Rectal smooth muscle tissue (tissue), 1 donor: ENCODE results near the gene OXA1L.
"Not testable (repeated sequence)": the region's sequence is repeated elsewhere in the genome, so short reads cannot be mapped to it uniquely, and the experiment has no call there.

Experiments
- H3K27ac ChIP-seq: one replicate; pipeline ENCODE4 v1.7.0; 2013; ENCODE audit warnings: low read depth, low read length, inconsistent platforms
- H3K27me3 ChIP-seq: one replicate; pipeline ENCODE4 v1.7.0; 2013; ENCODE audit warnings: low read length; ENCODE audit not compliant: control insufficient read depth, insufficient read depth
- H3K36me3 ChIP-seq: one replicate; pipeline ENCODE4 v1.7.0; 2013; ENCODE audit warnings: low read length; ENCODE audit not compliant: control insufficient read depth, insufficient read depth
- H3K4me1 ChIP-seq: one replicate; pipeline ENCODE4 v1.7.0; 2013; ENCODE audit warnings: low read length; ENCODE audit not compliant: control insufficient read depth, insufficient read depth
- H3K4me3 ChIP-seq: one replicate; pipeline ENCODE4 v1.7.0; 2013; ENCODE audit warnings: low read length
- H3K9ac ChIP-seq: one replicate; pipeline ENCODE4 v1.7.0; 2013; ENCODE audit warnings: low read length

The OXA1L gene

DNA sequence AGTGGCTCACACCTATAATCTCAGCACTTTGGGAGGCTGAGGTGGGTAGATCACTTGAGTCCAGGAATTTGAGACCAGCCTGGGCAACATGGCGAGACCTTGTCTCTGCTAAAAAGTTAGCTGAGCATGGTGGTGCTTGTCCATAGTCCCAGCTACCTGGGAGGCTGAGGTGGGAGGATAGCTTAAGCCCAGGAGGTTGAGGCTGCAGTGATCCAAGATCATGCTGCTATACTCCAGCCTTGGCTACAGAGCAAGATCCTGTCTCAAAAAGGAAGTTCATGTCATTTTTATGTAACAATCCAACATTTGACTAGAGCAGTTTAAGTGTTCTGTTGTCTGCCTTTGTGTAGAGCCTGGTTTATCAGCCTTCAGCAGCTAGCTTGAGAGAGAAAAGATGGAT is 6.2 kb downstream of the OXA1L start:
- no peak overlapping the region for H3K27ac ChIP-seq
- H3K27me3 ChIP-seq = no peaks in the 10 kb centered on the region
- peaks cover 28% of the 10 kb centered on the region for H3K36me3 ChIP-seq
- H3K4me3 ChIP-seq = no peak overlapping the region
- H3K4me1 ChIP-seq = peaks cover 3% of the 10 kb centered on the region
- no peak overlapping the region for H3K9ac ChIP-seq

DNA sequence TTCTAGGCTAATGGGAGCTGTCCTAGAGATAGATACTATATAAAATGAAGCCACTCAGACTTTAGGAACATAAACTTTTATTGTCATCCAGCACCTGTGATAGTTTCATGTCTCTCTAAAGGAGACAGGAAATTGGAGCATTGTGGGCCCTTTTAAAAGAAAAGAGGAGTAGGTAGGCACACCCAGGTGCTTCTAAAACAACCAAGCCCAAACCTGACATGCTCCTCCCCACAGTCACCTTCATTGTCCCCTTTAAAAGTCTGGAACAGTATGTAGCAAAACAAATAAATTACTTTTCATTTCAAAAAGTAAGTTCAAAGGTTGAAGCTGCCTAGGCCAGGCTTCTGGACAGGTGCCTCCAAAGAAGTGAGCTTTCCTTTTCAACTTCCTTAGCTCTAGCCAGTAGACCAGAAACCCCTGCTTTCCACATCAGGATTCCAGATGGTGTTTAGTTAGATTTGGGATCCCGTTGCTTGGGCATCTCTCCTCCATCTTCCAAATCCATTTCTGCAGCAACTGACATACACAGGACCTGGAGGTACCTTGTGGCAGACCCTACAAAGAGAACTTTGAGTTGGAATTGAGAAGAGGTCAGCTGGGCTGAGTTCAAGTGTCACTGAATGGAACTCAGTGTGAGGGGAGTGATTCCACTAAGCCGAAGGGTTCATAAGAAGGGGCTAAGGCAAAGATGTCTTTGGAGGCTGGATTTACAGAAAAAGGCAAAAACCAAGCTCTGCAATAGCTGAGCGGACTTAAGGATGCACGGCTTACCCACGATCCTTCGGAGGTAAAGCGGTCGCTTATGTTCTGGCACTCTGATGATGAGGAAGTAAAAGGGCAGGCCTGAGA is 6.9 kb downstream of the OXA1L start:
- Histone ChIP-seq H3K36me3 (peaks cover 28% of the 10 kb centered on the region), H3K4me3 (no peak overlapping the region), H3K27me3 (no peaks in the 10 kb centered on the region), H3K27ac (no peak overlapping the region), H3K4me1 (no peaks in the 10 kb centered on the region), H3K9ac (no peak overlapping the region)

DNA sequence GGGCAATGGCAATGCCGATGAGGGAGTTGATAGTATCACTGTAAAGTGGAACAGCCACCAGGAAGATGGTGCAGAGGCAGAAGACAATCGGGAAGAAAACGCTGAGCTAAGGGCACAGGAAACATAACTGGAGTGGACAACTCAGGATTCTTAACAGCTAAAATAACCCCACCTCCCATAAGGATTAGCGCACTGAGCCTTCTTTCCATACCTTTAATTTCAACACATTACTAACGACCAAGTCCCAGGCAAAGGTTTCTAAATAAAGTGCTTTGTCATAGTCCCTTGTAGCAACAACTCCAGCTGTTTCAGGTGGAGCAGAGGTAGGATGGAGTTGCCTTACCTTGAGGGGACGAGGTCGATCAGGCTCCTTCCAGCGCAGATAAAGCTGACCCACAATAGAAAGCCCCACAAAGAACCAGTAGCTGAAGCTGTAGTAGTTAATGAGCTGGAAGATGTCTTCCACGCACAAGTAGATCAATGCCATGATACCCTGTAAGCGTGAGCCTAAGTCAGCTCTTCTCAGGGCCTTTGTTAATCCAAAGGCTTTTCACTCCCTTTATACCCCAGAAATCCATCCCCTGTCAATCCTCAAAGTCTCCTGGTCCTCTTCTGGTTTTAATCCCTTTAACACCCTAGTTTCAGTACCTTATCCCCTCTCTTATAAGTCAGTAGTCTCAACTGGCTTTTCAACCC is 7.7 kb downstream of the OXA1L start:
- H3K9ac ChIP-seq = no peak overlapping the region
- no peak overlapping the region for H3K4me3 ChIP-seq
- H3K36me3 ChIP-seq = peaks cover 26% of the 10 kb centered on the region
- H3K27ac ChIP-seq = no peak overlapping the region
- no peaks in the 10 kb centered on the region for H3K4me1 ChIP-seq
- no peaks in the 10 kb centered on the region for H3K27me3 ChIP-seq

DNA sequence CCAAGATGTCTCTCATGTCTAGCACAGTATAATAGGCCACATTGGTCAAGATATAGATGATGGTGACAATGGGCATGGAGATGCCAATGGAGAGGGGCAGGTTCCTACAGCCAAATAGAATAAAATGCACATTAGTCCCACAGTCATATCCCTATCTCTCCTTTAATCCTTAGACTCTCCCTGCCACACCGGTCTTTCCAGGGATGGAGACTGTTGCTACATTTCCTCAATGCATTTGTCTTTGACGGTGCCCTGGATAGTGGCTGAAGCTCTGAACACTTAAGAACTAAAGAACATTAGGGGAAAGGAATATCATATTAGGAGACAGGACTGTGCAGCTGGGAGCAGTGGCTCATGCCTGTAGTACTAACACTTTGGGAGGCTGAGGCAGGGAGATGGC is 9.7 kb downstream of the OXA1L start:
- Histone ChIP-seq H3K4me1 (no peaks in the 10 kb centered on the region), H3K36me3 (peaks cover 7% of the 10 kb centered on the region), H3K4me3 (no peak overlapping the region), H3K27me3 (no peaks in the 10 kb centered on the region), H3K27ac (no peak overlapping the region), H3K9ac (no peak overlapping the region)

DNA sequence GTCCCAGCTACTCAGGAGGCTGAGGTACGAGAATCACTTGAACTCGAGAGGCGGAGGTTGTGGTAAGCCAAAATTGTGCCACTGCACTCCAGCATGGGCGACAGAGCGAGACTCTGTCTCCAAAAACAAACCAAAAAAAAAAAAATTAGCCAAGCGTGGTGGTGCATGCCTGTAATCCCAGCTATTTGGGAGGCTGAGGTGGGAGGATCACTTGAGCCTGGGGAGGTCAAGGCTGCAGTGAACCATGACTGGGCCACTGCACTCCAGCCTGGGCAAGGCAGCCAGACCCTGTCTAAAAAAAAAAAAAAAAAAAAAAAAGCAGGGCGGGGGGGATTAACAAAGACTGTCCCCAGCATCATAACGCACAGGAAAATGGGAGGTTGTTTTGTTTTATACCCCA is 10.4 kb downstream of the OXA1L start:
- H3K9ac ChIP-seq, H3K36me3 ChIP-seq, H3K4me3 ChIP-seq, H3K27ac ChIP-seq, H3K27me3 ChIP-seq, H3K4me1 ChIP-seq: not testable (repeated sequence)

DNA sequence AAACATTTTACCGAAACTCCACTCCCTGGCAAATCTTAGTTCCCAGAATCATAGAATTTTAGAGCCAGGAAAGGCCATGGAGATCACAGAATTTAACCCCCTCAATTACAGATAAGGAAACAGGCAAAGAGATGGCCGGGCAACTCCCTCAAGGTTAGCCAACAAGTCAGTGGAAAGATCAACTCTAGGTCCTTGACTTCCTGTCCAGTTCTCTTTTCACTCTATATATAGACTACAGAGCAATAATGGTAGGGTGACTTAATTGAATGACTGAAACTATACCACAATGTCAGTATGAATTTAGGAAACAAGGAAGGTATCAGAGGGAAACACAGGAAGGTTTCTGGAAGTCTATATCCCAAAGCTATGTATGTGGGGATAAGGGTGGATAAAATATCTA is 11.6 kb downstream of the OXA1L start:
- Histone ChIP-seq H3K27ac (no peak overlapping the region), H3K4me3 (no peak overlapping the region), H3K9ac (no peak overlapping the region), H3K36me3 (peaks cover 2% of the 10 kb centered on the region), H3K27me3 (no peaks in the 10 kb centered on the region), H3K4me1 (no peaks in the 10 kb centered on the region)

DNA sequence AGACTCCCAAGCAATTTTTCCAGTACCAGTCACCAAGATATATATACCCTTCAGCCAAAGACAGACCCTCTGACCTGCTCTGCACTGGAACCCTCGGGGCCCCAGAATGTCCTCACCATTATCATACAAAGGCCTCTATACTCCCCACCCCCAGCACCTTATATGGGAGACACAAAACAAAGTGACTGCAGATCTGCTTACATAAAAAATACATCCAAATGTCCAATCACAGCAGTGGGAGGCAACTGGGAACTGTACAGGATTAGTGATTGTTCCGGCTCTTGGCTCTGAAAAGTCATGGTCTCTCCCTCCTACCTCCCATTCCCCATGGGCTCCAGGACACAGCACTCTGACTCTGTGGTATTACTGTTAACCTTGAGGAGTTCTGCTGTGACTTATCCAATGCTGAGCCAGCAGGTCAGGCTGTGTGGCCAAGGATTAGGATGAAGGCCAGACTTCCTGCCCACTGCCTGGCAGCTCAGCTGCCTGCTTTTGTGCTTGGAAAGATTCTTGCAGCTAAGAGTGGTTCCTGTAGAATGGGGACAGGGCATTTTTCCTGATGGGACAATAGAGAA is 13.7 kb downstream of the OXA1L start:
- Histone ChIP-seq H3K27ac (no peak overlapping the region), H3K4me1 (no peaks in the 10 kb centered on the region), H3K36me3 (peaks cover 2% of the 10 kb centered on the region), H3K9ac (no peak overlapping the region), H3K27me3 (no peaks in the 10 kb centered on the region), H3K4me3 (no peak overlapping the region)

DNA sequence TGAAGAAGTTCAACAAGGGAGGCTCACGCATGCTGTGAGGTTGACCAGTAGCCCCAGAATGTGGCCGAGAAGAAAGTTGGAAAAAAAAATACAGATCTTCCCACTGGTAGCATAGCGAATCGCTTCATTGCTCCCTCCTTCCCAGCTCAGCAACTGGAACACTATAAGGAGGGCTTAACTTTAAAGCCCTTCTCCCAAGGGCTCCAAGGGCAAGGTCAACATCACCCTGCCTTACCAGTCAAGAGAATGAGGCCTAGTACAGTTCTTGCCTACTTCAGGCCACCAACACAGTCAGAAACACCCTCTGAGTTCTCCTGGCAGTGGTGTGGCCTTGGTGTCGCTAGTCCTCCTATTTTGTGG is 14.4 kb downstream of the OXA1L start:
- Histone ChIP-seq H3K4me3 (no peak overlapping the region), H3K27me3 (no peaks in the 10 kb centered on the region), H3K27ac (no peak overlapping the region), H3K9ac (no peak overlapping the region), H3K36me3 (peaks cover 2% of the 10 kb centered on the region), H3K4me1 (no peaks in the 10 kb centered on the region)

DNA sequence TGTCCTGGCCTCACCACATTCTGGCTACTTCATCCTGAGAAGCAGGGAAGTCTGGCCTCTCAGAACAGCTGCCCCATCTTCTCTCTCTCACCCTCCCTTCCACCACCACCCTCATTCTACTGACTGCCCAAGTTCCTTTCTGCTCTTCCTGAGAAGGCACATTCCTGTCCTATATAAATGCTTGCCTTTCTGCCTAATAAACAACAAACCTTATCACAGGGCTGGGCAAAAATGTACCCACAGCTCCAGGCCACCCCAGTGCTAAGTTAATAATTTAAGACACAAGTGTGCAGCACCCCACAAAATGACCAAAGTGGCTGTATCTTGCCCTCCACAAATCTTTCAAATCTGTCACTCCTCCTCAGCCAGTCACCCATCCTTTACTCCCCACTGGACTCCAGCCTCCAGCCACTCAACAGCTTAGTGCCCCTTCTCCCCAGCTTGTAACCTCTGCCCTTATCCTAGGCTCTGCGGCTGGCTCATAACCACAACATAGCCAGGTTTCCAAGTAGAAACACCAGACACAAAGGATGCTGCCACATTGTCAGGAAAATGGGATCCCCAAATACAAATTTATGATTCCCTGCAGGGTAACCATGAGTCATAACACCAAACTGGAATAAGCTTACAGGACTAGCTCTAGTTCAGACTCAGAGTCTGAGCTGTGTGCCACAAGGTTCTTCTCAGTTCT is 15.0 kb downstream of the OXA1L start:
- Histone ChIP-seq H3K4me1 (no peaks in the 10 kb centered on the region), H3K27ac (no peak overlapping the region), H3K36me3 (no peaks in the 10 kb centered on the region), H3K9ac (no peak overlapping the region), H3K4me3 (no peak overlapping the region), H3K27me3 (no peaks in the 10 kb centered on the region)

DNA sequence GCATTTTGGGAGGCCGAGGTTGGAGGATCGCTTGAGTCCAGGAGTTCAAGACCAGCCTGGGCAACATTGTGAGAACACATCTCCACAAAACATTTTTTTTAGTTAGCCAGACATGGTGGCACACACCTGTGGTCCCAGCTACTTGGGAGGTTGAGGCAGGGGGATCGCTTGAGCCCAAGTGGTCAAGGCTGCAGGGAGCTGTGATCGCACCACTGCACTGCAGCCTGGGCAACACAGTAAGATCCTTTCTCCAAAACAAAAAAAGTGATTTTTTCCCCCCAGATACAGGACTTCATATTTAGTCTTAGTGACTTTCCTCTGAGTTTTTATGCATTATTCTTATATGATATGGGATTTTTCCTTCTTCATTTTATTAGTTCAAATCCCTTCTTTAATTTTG is 20.2 kb downstream of the OXA1L start:
- Histone ChIP-seq H3K27me3 (no peaks in the 10 kb centered on the region), H3K4me1 (no peaks in the 10 kb centered on the region), H3K9ac (no peak overlapping the region), H3K36me3 (no peaks in the 10 kb centered on the region), H3K27ac (no peak overlapping the region), H3K4me3 (no peak overlapping the region)

DNA sequence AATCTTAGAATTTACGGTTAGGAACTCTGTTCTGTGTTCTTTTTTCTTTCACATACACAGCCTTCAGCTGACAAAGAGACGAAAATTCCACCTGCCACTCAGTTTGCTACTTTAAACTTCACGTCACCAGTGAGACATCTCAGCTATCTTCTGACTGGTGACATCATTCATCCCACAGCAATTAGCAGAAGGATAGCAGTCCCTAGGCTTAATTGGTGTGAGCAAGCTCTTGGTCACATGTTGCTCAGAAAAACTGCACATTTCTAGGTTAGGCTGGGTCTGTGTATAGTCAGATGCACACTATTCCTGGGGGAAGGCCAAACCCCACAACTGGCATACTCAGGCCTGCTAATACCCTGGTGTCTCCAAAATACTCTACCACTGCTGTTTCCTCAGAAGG is 24.8 kb downstream of the OXA1L start:
- H3K27ac ChIP-seq = no peak overlapping the region
- no peak overlapping the region for H3K4me3 ChIP-seq
- no peaks in the 10 kb centered on the region for H3K4me1 ChIP-seq
- no peak overlapping the region for H3K9ac ChIP-seq
- no peaks in the 10 kb centered on the region for H3K36me3 ChIP-seq
- no peaks in the 10 kb centered on the region for H3K27me3 ChIP-seq

DNA sequence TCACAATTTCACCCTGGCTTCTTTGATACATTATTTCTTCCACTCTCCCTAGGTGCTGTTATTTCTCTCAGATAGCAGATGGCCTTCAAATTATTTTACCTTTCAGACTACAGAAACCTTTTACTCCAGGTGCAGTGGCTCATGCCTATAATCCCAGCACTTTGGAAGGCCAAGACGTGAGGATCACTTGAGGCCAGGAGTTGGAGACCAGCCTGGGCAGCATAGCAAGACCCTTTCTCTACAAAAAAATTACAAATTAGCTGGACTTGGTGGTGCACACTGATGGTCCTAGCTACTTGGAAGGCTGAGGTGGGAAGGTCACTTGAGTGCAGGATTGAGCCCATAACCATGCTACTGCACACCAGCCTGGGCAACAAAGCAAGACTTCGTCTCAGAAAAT is 25.7 kb downstream of the OXA1L start:
- Histone ChIP-seq H3K9ac (no peak overlapping the region), H3K27me3 (no peaks in the 10 kb centered on the region), H3K27ac (no peak overlapping the region), H3K36me3 (no peaks in the 10 kb centered on the region), H3K4me3 (no peak overlapping the region), H3K4me1 (no peaks in the 10 kb centered on the region)
